SK-N-SH treated with all-trans-retinoic acid at 6 μM for 48 hours (cell line): ENCODE data around the gene NLRP1.
A peak's percentile ranks its signal among the peaks of the same experiment; 100 is the strongest.

ENCODE experiments used
- ATAC-seq: fragments of 200-7000 bp; cut with Tn5 transposase; 3 replicates; pipeline ENCODE4 v1.9.1; 2020; ENCODE audit warnings: mild to moderate bottlenecking, moderate library complexity
- BACH2 ChIP-seq: fragments of 250-450 bp; sonication (Bioruptor Pico); IDR thresholded peaks from 2 replicates; pipeline ENCODE4 v1.9.0; 2021; ENCODE audit warnings: mild to moderate bottlenecking, borderline replicate concordance
- CSDC2 ChIP-seq: fragments of 250-450 bp; sonication (Bioruptor Pico); IDR thresholded peaks from 2 replicates; pipeline ENCODE4 v1.5.0; 2020; ENCODE audit warnings: mild to moderate bottlenecking, moderate library complexity
- ESRRG ChIP-seq: fragments of 250-450 bp; sonication (Bioruptor Pico); IDR thresholded peaks from 2 replicates; pipeline ENCODE4 v1.6.1; 2021; ENCODE audit warnings: mild to moderate bottlenecking
- GLIS3 ChIP-seq: fragments of 250-450 bp; sonication (Bioruptor Pico); IDR thresholded peaks from 2 replicates; pipeline ENCODE4 v1.5.0; 2020; ENCODE audit warnings: mild to moderate bottlenecking, moderate library complexity
- ISL1 ChIP-seq: fragments of 250-450 bp; sonication (Bioruptor Pico); IDR thresholded peaks from 2 replicates; pipeline ENCODE4 v2.1.2; 2022; ENCODE audit warnings: mild to moderate bottlenecking, moderate library complexity
- OSR1 ChIP-seq: fragments of 250-450 bp; sonication (Bioruptor Pico); IDR thresholded peaks from 2 replicates; pipeline ENCODE4 v1.8.0; 2022; ENCODE audit warnings: moderate library complexity, mild to moderate bottlenecking, inconsistent platforms
- PPARA ChIP-seq: fragments of 250-450 bp; sonication (Bioruptor Pico); IDR thresholded peaks from 2 replicates; pipeline ENCODE4 v1.5.0; 2020; ENCODE audit warnings: mild to moderate bottlenecking, borderline replicate concordance
- RARB ChIP-seq: fragments of 250-450 bp; sonication (Bioruptor Pico); IDR thresholded peaks from 2 replicates; pipeline ENCODE4 v1.8.0; 2021; ENCODE audit warnings: mild to moderate bottlenecking, moderate library complexity
- SNAI2 ChIP-seq: fragments of 250-450 bp; sonication (Bioruptor Pico); IDR thresholded peaks from 2 replicates; pipeline ENCODE4 v1.5.0; 2020; ENCODE audit warnings: mild to moderate bottlenecking, moderate library complexity
- TCF4 ChIP-seq: fragments of 250-450 bp; sonication (Bioruptor Pico); IDR thresholded peaks from 2 replicates; pipeline ENCODE4 v1.8.0; 2021; ENCODE audit warnings: mild to moderate bottlenecking, moderate library complexity, borderline replicate concordance
- TOX ChIP-seq: fragments of 250-450 bp; sonication (Bioruptor Pico); IDR thresholded peaks from 2 replicates; pipeline ENCODE4 v1.8.0; 2021; ENCODE audit warnings: mild to moderate bottlenecking, moderate library complexity, borderline replicate concordance
- ZC3H10 ChIP-seq: fragments of 250-450 bp; sonication (Bioruptor Pico); IDR thresholded peaks from 2 replicates; pipeline ENCODE4 v1.5.1; 2021; ENCODE audit warnings: mild to moderate bottlenecking, moderate library complexity
- ZFP3 ChIP-seq: fragments of 250-450 bp; sonication (Bioruptor Pico); IDR thresholded peaks from 2 replicates; pipeline ENCODE4 v1.5.0; 2020; ENCODE audit warnings: mild to moderate bottlenecking, moderate library complexity
- ZFP30 ChIP-seq: fragments of 450-650 bp; formaldehyde crosslinking; IDR thresholded peaks from 2 replicates; pipeline ENCODE4 v1.5.0; 2022; ENCODE audit warnings: mild to moderate bottlenecking, moderate library complexity
- ZNF565 ChIP-seq: fragments of 450-650 bp; formaldehyde crosslinking; conservative IDR thresholded peaks from 2 replicates; pipeline ENCODE4 v1.5.0; 2020; ENCODE audit warnings: low read depth, mild to moderate bottlenecking, moderate library complexity
- ZNF70 ChIP-seq: fragments of 450-650 bp; formaldehyde crosslinking; IDR thresholded peaks from 2 replicates; pipeline ENCODE4 v1.5.0; 2020; ENCODE audit warnings: mild to moderate bottlenecking, moderate library complexity
- TF ChIP-seq, protein P1 (sequence below): fragments of 250-450 bp; sonication (Bioruptor Pico); IDR thresholded peaks from 2 replicates; pipeline ENCODE4 v1.5.1; 2020; ENCODE audit warnings: low read depth, mild to moderate bottlenecking, moderate library complexity
- TF ChIP-seq, protein P2 (sequence below): fragments of 250-450 bp; sonication (Bioruptor Pico); IDR thresholded peaks from 2 replicates; pipeline ENCODE4 v1.8.0; 2021; ENCODE audit warnings: low read depth, mild to moderate bottlenecking, moderate library complexity, borderline replicate concordance
- TF ChIP-seq, protein P3 (sequence below): fragments of 250-450 bp; sonication (Bioruptor Pico); IDR thresholded peaks from 2 replicates; pipeline ENCODE4 v1.8.0; 2020; ENCODE audit warnings: mild to moderate bottlenecking, moderate library complexity, borderline replicate concordance
- TF ChIP-seq, protein P4 (sequence below): fragments of 250-450 bp; sonication (Bioruptor Pico); IDR thresholded peaks from 2 replicates; pipeline ENCODE4 v1.5.0; 2020; ENCODE audit warnings: mild to moderate bottlenecking, moderate library complexity
- TF ChIP-seq, protein P5 (sequence below): fragments of 250-450 bp; sonication (Bioruptor Pico); IDR thresholded peaks from 2 replicates; pipeline ENCODE4 v1.5.1; 2021; ENCODE audit warnings: mild to moderate bottlenecking, moderate library complexity

The NLRP1 gene

DNA sequence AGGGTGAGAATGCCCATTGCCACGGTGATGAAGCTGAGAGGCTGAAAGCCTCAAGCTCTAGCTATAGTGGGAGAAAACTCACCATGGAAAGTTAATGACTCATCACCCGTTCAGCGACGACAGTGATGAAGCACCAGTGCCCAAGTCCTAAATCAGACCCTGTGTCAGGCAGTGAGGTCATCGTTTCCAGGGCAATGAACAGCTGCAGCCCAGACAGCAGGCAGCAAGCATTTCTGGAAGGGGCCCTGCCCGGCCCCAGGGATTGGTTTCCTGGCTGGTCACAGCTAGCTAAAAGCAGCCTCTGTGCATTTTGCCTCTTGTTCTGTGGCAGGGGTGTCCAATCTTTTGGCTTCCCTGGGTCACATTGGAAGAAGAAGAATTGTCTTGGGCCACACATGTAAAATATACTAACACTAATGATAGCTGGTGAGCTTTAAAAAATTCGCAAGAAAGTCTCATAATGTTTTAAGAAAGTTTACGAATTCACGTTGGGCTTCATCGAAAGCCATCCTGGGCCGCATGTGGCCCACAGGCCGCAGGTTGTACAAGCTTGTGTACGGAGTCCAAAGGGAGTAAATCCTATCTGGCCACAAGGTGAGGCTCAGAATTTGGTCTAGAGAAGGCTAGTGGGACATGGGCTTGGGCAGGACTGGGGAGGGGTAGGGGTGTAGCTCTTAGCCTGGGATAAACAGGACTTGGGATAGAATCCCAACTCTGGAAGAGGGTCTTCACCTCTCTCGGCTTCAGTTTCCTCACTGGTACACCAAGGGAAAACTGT, 57.3 kb downstream of the NLRP1 start:
- TF ChIP-seq ISL1 (CRISPR knock-in tag) (peak; percentile 39; the same call in 1 of the 2 replicates), PPARA (CRISPR knock-in tag) (no peak), ZNF70 (CRISPR knock-in tag) (no peak), BACH2 (CRISPR knock-in tag) (no peak), ZFP3 (0 out of 2 replicates have a peak, but pooled peaks have one; percentile 36), CSDC2 (CRISPR knock-in tag) (no peak), RARB (CRISPR knock-in tag) (no peak), GLIS3 (no peak), TCF4 (CRISPR knock-in tag) (no peak), ZC3H10 (CRISPR knock-in tag) (no peak)
- TF ChIP-seq, protein P1, sequence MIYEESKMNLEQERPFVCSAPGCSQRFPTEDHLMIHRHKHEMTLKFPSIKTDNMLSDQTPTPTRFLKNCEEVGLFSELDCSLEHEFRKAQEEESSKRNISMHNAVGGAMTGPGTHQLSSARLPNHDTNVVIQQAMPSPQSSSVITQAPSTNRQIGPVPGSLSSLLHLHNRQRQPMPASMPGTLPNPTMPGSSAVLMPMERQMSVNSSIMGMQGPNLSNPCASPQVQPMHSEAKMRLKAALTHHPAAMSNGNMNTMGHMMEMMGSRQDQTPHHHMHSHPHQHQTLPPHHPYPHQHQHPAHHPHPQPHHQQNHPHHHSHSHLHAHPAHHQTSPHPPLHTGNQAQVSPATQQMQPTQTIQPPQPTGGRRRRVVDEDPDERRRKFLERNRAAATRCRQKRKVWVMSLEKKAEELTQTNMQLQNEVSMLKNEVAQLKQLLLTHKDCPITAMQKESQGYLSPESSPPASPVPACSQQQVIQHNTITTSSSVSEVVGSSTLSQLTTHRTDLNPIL (CRISPR knock-in tag), result peak; percentile 81
- TF ChIP-seq, protein P2, sequence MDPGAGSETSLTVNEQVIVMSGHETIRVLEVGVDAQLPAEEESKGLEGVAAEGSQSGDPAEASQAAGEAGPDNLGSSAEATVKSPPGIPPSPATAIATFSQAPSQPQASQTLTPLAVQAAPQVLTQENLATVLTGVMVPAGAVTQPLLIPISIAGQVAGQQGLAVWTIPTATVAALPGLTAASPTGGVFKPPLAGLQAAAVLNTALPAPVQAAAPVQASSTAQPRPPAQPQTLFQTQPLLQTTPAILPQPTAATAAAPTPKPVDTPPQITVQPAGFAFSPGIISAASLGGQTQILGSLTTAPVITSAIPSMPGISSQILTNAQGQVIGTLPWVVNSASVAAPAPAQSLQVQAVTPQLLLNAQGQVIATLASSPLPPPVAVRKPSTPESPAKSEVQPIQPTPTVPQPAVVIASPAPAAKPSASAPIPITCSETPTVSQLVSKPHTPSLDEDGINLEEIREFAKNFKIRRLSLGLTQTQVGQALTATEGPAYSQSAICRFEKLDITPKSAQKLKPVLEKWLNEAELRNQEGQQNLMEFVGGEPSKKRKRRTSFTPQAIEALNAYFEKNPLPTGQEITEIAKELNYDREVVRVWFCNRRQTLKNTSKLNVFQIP, result no peak
- TF ChIP-seq, protein P3, sequence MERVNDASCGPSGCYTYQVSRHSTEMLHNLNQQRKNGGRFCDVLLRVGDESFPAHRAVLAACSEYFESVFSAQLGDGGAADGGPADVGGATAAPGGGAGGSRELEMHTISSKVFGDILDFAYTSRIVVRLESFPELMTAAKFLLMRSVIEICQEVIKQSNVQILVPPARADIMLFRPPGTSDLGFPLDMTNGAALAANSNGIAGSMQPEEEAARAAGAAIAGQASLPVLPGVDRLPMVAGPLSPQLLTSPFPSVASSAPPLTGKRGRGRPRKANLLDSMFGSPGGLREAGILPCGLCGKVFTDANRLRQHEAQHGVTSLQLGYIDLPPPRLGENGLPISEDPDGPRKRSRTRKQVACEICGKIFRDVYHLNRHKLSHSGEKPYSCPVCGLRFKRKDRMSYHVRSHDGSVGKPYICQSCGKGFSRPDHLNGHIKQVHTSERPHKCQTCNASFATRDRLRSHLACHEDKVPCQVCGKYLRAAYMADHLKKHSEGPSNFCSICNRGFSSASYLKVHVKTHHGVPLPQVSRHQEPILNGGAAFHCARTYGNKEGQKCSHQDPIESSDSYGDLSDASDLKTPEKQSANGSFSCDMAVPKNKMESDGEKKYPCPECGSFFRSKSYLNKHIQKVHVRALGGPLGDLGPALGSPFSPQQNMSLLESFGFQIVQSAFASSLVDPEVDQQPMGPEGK (CRISPR knock-in tag), result 0 out of 2 replicates have a peak, but pooled peaks have one; percentile 31
- TF ChIP-seq, protein P4, sequence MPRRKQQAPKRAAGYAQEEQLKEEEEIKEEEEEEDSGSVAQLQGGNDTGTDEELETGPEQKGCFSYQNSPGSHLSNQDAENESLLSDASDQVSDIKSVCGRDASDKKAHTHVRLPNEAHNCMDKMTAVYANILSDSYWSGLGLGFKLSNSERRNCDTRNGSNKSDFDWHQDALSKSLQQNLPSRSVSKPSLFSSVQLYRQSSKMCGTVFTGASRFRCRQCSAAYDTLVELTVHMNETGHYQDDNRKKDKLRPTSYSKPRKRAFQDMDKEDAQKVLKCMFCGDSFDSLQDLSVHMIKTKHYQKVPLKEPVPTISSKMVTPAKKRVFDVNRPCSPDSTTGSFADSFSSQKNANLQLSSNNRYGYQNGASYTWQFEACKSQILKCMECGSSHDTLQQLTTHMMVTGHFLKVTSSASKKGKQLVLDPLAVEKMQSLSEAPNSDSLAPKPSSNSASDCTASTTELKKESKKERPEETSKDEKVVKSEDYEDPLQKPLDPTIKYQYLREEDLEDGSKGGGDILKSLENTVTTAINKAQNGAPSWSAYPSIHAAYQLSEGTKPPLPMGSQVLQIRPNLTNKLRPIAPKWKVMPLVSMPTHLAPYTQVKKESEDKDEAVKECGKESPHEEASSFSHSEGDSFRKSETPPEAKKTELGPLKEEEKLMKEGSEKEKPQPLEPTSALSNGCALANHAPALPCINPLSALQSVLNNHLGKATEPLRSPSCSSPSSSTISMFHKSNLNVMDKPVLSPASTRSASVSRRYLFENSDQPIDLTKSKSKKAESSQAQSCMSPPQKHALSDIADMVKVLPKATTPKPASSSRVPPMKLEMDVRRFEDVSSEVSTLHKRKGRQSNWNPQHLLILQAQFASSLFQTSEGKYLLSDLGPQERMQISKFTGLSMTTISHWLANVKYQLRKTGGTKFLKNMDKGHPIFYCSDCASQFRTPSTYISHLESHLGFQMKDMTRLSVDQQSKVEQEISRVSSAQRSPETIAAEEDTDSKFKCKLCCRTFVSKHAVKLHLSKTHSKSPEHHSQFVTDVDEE (CRISPR knock-in tag), result no peak
- TF ChIP-seq, protein P5, sequence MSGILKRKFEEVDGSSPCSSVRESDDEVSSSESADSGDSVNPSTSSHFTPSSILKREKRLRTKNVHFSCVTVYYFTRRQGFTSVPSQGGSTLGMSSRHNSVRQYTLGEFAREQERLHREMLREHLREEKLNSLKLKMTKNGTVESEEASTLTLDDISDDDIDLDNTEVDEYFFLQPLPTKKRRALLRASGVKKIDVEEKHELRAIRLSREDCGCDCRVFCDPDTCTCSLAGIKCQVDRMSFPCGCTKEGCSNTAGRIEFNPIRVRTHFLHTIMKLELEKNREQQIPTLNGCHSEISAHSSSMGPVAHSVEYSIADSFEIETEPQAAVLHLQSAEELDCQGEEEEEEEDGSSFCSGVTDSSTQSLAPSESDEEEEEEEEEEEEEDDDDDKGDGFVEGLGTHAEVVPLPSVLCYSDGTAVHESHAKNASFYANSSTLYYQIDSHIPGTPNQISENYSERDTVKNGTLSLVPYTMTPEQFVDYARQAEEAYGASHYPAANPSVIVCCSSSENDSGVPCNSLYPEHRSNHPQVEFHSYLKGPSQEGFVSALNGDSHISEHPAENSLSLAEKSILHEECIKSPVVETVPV (CRISPR knock-in tag), result no peak
- peak; percentile 98 for ATAC-seq

DNA sequence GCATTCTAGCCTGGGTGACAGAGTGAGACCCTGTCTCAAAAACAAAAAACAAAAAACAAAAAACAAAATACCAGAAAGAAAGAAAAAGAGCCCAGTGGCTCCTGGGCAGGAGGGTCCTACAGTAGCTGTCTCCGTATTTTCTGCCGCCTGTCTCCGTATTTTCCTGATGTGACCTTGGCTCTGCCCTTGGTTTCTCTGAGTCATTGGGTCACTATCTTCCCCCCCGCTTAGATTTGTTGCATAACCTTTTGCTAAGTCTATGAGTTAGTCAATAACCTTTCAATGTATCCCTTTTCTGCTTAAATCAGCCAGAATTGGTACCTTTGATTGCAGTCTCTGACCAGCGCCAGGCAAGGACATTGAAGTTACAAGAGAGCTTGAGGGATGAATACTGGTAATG, 61.1 kb downstream of the NLRP1 start:
- no peak for ATAC-seq
- TF ChIP-seq BACH2 (CRISPR knock-in tag), result no peak
- no peak for TF ChIP-seq SNAI2 (CRISPR knock-in tag)
- TF ChIP-seq, protein P2, result no peak
- TF ChIP-seq OSR1, result no peak

DNA sequence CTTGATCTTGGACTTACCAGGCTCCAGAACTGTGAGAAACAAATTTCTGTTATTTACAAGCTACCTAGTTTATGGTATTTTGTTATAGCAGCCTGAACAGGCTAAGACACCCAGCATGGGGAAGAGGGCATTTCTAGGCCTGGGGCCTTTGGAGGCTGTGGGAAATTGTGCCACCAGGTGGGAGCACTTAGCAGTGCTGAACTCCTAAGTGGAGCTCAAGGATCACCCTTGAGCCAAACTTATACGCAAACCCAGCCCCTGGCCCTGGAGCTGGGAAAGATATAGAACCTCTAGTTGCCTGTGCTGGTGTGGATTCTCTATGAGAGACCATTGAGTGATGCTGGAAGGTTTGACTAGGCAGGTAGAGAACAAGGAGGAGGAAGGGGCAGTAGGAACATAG, 61.8 kb downstream of the NLRP1 start:
- ATAC-seq, result no peak
- no peak for TF ChIP-seq TOX (CRISPR knock-in tag)
- no peak for TF ChIP-seq ESRRG (CRISPR knock-in tag)
- no peak for TF ChIP-seq RARB (CRISPR knock-in tag)
- TF ChIP-seq ZNF565 (CRISPR knock-in tag), result no peak
- no peak for TF ChIP-seq ISL1 (CRISPR knock-in tag)
- TF ChIP-seq, protein P4 (CRISPR knock-in tag), result no peak
- TF ChIP-seq, protein P3 (CRISPR knock-in tag), result no peak
- no peak for TF ChIP-seq PPARA (CRISPR knock-in tag)
- TF ChIP-seq SNAI2 (CRISPR knock-in tag), result no peak
- TF ChIP-seq ZNF70 (CRISPR knock-in tag), result no peak
- TF ChIP-seq GLIS3, result no peak
- TF ChIP-seq ZFP30 (CRISPR knock-in tag), result no peak
